GM13977 (cell line): ENCODE results near the gene PTK6.

Experiments
- DNase-seq: peaks from one replicate; pipeline ENCODE4 v3.0.0; 2012; ENCODE audit warnings: low spot score
- in situ Hi-C: fragments of 300-500 bp; cut with MboI; formaldehyde crosslinking; loops from one replicate; pipeline ENCODE4 v1.12.0; 2022; ENCODE audit warnings: low sequenced_read_pairs, low pct_unique_long_range_greater_than_20kb, mixed read lengths, inconsistent platforms; ENCODE audit not compliant: unreplicated experiment
- TF ChIP-seq, protein P1 (sequence below): IDR thresholded peaks from 2 replicates; pipeline ENCODE4 v1.5.1; 2012; ENCODE audit warnings: mild to moderate bottlenecking, control low read depth; ENCODE audit not compliant: insufficient read depth; ENCODE audit errors: extremely low read depth, missing control alignments

PTK6 gene

DNA sequence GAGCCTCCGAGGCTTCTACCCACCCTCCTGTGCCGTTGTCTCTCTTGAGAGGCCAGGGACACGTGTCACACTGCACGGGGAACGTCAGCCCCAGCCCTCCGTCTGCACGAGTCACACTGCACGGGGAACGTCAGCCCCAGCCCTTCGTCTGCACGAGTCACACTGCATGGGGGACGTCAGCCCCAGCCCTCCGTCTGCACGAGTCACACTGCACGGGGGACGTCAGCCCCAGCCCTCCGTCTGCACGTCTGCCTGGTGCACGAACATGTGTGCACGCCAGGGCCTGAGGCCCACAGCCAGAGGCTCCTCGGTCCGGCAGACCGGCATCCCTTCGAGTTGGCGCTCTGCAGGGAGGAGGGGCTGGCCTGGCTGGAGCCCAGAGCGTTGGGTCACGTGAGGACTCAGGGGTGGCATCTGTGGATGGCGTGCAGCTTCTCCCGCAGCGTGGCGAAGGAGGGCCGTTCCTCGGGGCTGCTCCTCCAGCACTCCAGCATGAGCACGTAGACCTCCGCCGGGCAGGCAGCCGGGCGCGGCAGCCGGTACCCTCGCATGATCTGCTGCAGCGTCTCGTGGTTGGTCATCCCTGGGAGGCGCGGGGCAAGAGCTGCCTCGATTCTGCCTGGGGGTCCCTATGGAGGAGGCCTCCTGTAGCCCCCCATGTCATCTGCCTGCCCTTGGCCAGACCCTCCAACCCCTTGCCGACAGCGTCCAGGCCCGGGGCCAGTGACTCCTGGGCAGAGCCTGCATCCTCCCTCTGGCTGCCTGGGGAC, 3.4 kb upstream of the PTK6 start:
- TF ChIP-seq, protein P1, sequence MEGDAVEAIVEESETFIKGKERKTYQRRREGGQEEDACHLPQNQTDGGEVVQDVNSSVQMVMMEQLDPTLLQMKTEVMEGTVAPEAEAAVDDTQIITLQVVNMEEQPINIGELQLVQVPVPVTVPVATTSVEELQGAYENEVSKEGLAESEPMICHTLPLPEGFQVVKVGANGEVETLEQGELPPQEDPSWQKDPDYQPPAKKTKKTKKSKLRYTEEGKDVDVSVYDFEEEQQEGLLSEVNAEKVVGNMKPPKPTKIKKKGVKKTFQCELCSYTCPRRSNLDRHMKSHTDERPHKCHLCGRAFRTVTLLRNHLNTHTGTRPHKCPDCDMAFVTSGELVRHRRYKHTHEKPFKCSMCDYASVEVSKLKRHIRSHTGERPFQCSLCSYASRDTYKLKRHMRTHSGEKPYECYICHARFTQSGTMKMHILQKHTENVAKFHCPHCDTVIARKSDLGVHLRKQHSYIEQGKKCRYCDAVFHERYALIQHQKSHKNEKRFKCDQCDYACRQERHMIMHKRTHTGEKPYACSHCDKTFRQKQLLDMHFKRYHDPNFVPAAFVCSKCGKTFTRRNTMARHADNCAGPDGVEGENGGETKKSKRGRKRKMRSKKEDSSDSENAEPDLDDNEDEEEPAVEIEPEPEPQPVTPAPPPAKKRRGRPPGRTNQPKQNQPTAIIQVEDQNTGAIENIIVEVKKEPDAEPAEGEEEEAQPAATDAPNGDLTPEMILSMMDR, result no peak
- in situ Hi-C loops, result no loop called here
- DNase-seq, result no peak

DNA sequence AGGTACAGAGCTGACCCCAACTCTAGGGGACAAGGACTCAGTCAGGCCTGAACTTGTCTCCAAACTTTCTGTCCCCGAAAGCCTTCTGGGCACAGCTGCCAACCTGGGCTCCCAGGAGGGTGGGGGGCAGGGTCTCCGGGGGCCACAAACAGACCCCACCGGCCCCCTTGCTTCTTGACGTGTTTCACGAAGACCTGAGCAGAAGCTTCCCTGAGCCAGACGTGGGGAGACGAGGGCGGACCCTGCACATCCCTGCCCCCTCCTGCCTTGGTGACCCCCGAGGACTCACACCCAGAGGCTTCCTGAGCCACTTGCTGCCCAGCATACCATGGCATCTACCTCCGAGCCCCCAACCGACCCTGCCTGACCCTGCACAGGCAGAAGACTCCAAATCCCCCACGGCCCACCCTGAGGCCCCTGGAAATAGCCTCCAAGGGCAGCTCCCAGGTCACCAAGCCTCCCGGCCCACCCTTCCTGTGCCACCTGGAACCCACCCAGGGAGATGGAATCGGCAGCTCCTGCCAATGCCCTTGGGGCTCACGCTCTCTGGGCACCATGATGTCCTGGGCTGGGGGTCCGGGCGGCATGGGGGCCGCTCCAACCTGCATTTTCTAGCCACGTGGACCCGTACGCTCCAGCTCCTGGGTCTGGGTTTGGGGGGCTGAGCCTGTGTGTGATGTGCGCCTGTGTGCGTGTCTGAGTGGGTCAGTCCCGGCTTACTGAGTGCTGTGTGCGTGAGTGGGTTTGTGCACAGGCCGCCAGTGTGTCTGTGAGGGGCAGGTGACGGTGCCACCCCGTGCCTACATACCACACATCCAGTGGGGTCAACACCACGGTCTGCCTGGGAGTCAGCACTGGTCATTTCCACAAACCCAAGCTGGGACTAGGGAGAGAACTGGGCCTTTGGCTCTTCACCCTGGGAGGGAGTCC, 2.5 kb upstream of the PTK6 start:
- TF ChIP-seq, protein P1, result no peak
- no peak for DNase-seq
- in situ Hi-C loops, result no loop called here

DNA sequence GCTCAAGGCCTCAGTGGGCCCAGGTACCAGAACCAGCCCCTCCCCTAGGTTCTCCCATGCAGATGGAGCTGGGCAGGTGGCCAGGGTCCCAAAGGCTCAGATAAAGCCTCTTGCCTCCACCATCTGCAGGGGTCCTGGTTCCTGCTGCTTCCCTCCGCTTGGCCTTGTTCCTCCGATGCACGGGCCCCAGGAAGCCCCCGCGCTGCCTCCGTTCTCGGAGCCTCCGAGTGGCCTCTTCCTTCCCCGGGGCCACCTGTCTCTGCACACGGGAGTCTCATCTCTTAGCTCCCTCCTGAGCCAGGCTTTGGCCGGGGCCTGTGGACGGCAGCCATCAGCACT, 1.9 kb upstream of the PTK6 start:
- in situ Hi-C loops, result no loop called here
- TF ChIP-seq, protein P1, result no peak
- no peak for DNase-seq

DNA sequence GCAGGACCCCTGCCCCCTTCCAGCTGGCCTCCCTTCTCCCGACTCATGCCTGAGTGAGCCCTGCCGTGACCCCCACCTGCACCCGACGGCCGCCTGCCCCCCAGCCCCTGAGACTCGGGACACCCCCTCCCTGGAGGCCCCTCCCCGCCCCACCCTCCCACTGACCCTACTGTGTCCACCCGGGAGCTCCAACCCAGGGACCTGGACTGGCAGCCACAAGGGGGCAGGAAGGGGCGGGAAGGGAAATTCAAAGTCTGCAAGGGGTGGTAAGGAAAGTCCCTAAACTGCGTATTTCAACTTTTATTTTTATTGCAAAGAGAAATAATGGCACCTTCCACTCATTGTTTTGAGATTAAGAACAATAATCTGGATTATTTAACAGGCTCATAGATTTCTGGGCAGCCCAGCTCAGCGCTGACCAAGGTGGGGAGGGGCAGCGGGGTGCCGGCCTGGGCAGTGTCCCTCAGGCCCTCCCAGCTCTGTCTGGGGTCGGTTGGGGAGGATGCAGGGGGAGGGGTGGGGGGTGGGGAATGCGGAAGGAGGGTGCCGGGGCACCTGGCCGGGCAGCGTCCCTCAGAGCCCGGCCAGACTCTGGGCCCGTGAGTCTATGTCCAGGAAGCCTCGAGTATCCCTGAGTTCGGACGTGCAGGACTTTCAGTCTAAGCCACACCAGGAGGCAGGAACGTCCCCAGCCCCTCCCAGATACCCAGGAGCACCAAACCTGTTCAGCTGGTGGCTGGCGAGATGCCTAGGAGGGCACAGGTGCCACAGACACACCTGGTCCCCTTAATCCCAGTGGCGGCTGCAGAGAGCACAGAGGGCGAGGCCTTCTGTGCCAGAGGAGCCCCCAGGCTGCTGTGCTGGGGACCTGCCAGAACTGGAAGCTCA, 1.3 kb upstream of the PTK6 start:
- in situ Hi-C loops, result no loop called here

DNA sequence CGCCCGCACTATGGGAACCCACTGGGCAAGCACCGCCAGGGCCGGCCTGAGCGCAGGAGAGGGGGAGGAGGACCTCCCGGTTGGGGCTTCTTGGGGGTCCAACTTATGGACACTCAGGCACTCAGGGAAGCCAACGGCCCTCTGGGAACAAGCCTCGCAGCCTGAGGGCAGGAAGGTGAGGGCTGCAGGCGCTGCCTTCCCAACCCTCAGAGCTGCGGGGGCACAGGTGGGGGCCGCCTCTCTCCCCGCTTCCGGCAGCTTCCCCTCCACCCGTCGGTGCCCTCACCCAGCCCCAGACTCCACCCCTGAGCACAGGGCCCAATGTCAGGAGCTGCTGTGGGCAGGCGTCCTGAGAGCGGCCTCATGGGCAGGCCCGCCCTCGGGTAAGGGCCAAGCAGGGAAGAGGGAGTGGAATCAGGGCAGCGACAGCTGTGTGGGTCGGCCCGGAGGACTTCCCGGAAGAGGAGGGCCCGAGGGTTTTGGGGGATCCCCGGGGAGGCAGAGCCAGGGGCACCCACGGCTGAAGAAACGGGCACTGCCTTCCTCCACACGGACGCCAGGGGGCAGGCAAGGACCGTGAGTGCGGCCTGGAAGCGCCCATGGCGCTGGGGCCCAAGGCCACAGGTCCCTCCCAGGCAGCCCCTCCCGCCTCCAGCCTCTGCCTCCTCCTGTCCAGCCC, 488 bp upstream of the PTK6 start:
- DNase-seq, result peak; percentile 100
- TF ChIP-seq, protein P1, result peak; percentile 98
- in situ Hi-C loops, result no loop called here

More for the DNA sequence above, 1.3 kb upstream of the PTK6 start:
- DNase-seq, result no peak
- TF ChIP-seq, protein P1, result peak; percentile 22
